Natural killer cell (primary cell): ENCODE results near the gene TFCP2. TPM values are rescaled to one million over a fixed set of nuclear protein-coding genes. Genes with fewer than 3 reads are reported as not detected.

Experiments used
- ATAC-seq, 3 donors: fragments of 150-1000 bp in 2 of 3; fragments of 200-7000 bp in 1 of 3; cut with Tn5 transposase; 1 replicate in 1 of 3; 2 replicates in 2 of 3; pipeline ENCODE4 v1.10.0; 2021; ENCODE audit warnings: mild to moderate bottlenecking in 2 of 3, moderate library complexity in 2 of 3
- DNase-seq, 2 donors: peaks; one replicate each; pipeline versions ENCODE4 v3.0.0 to v3.0.0-alpha.2; 2013 to 2021; ENCODE audit warnings: mixed read lengths in 1 of 2
- H3K27ac ChIP-seq: one replicate; pipeline ENCODE4 v1.5.1; 2013; ENCODE audit warnings: mild to moderate bottlenecking, low read length
- H3K27me3 ChIP-seq: one replicate; pipeline ENCODE4 v1.6.1; 2013; ENCODE audit warnings: low read length; ENCODE audit not compliant: control insufficient read depth, insufficient read depth
- H3K36me3 ChIP-seq: one replicate; pipeline ENCODE4 v1.6.1; 2013; ENCODE audit warnings: low read length; ENCODE audit not compliant: control insufficient read depth, insufficient read depth
- H3K4me1 ChIP-seq: one replicate; pipeline ENCODE4 v1.6.1; 2013; ENCODE audit warnings: low read length; ENCODE audit not compliant: control insufficient read depth, insufficient read depth
- H3K4me3 ChIP-seq: one replicate; pipeline ENCODE4 v1.5.1; 2013; ENCODE audit warnings: low read length
- H3K9me3 ChIP-seq: one replicate; pipeline ENCODE4 v1.6.1; 2013; ENCODE audit warnings: low read length; ENCODE audit not compliant: control insufficient read depth, insufficient read depth
- H3K27ac Mint-ChIP-seq, 2 donors: one replicate each; pipeline ENCODE4 v1.8.0; 2022; ENCODE audit warnings: mild to moderate bottlenecking in 2 of 2, mixed read lengths in 2 of 2, moderate library complexity in 1 of 2
- H3K27me3 Mint-ChIP-seq, 2 donors: one replicate each; pipeline ENCODE4 v1.8.0; 2022; ENCODE audit warnings: low read depth in 2 of 2, mixed read lengths in 2 of 2
- H3K36me3 Mint-ChIP-seq: one replicate; pipeline ENCODE4 v1.8.0; 2022; ENCODE audit warnings: mixed read lengths
- H3K4me1 Mint-ChIP-seq, 2 donors: one replicate each; pipeline ENCODE4 v1.8.0; 2022; ENCODE audit warnings: mixed read lengths in 2 of 2
- H3K4me3 Mint-ChIP-seq: one replicate; pipeline ENCODE4 v1.8.0; 2022; ENCODE audit warnings: mild to moderate bottlenecking, moderate library complexity, mixed read lengths
- H3K9me3 Mint-ChIP-seq, 2 donors: one replicate each; pipeline ENCODE4 v1.8.0; 2022; ENCODE audit warnings: mixed read lengths in 2 of 2
- WGBS: methylation state at CpG from one replicate; pipeline ENCODE4 v1.1.7; 2013; ENCODE audit warnings: missing lambda C conversion rate; ENCODE audit not compliant: insufficient coverage; 5-methylcytosine and 5-hydroxymethylcytosine counted together
- intact Hi-C: fragments of 100-400 bp; cut with micrococcal nuclease; formaldehyde crosslinking; loops from one replicate; pipeline ENCODE4 v1.14.2; 2022
- total RNA-seq, 4 donors: library from RNA; stranded (reverse); fragments of 120-200 nt in 1 of 4; gene quantifications; one replicate each; pipeline versions ENCODE4 v1.2.3 to v1.2.4, GENCODE V29; 2013 to 2022
- TF ChIP-seq, protein P1 (sequence below): fragments of 200-600 bp; IDR thresholded peaks from one replicate; pipeline ENCODE4 v1.8.0; 2022; ENCODE audit warnings: antibody characterized with exemption

TFCP2 gene
- total RNA-seq, 3 donors from 2014 or later (not counting 1 experiment from before 2014, with no cell fraction given) = 26.6 to 34.8 (median 34.8) TPM

DNA sequence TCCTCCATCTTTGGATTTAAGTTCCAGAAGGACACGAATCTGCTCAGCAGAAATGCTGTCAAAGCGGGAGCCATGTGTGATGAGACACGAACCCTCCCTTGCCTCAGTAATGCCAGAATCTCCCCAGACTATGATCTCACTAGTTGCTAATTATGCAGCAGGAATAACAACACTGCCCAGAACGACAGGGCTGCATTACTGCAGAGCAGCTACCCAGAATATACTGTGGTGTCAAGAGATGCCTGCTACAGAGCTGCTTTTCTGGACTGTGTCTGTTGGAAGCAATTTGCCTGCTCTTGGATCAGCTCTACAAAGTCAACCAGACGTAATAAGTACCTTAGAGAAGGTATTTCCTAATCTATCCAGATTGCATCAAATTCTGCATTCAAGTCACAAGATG is 95.0 kb downstream of the TFCP2 start:
- H3K27ac ChIP-seq = no peak overlapping the region
- H3K27me3 Mint-ChIP-seq = no peaks in the 10 kb centered on the region
- H3K4me1 Mint-ChIP-seq = peaks cover 29 to 36% of the 10 kb centered on the region in 2 donors

DNA sequence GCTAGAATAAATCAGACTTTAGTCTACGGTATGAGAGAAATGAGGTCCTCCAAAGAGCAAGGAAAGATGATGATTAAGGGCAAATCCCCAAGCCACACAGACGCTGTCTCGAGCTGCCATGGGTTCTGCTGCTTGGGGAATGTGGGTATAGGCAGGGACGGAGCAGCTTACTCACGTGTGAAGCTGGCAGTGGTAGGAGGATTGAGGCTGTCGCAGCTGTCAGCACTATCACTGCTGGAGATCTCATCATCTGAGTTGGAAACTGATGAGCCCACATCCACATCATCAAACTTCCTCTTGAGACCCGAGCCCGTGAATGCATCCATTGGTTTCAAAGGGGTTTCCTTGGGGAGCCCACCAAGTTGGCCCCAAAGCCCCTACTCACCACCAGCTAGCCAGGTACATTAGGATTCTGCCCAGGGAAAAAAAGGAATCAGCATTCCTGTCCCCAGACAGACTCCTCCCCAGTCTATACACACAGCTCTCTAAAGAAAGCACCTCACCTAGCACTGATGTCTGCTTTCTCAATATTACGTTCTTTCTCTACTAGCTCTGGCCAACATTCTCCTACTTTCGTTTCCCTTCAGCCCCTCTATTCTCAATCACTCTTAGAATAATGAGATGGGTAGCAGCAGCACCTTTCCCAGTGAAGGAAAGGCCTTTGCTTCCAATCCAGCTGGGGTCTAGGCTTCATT is 96.6 kb downstream of the TFCP2 start:
- Histone ChIP-seq H3K4me1 (no peaks in the 10 kb centered on the region), H3K27ac (no peak overlapping the region), H3K36me3 (peaks cover 17% of the 10 kb centered on the region), H3K27me3 (no peaks in the 10 kb centered on the region), H3K4me3 (no peak overlapping the region), H3K9me3 (no peaks in the 10 kb centered on the region)
- TF ChIP-seq, protein P1, sequence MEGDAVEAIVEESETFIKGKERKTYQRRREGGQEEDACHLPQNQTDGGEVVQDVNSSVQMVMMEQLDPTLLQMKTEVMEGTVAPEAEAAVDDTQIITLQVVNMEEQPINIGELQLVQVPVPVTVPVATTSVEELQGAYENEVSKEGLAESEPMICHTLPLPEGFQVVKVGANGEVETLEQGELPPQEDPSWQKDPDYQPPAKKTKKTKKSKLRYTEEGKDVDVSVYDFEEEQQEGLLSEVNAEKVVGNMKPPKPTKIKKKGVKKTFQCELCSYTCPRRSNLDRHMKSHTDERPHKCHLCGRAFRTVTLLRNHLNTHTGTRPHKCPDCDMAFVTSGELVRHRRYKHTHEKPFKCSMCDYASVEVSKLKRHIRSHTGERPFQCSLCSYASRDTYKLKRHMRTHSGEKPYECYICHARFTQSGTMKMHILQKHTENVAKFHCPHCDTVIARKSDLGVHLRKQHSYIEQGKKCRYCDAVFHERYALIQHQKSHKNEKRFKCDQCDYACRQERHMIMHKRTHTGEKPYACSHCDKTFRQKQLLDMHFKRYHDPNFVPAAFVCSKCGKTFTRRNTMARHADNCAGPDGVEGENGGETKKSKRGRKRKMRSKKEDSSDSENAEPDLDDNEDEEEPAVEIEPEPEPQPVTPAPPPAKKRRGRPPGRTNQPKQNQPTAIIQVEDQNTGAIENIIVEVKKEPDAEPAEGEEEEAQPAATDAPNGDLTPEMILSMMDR = no peak
- no peak overlapping the region for H3K4me3 Mint-ChIP-seq
- peaks cover 13 to 21% of the 10 kb centered on the region in 2 donors for H3K4me1 Mint-ChIP-seq
- H3K9me3 Mint-ChIP-seq = no peaks in the 10 kb centered on the region
- ATAC-seq (no peak), DNase-seq (no peak)
- no peak overlapping the region for H3K27ac Mint-ChIP-seq
- intact Hi-C loops = no loop called here
- 82% methylated on average over 10 of the region's 10 CpGs for WGBS
- H3K27me3 Mint-ChIP-seq = no peaks in the 10 kb centered on the region
- no peaks in the 10 kb centered on the region for H3K36me3 Mint-ChIP-seq

More for the DNA sequence above, 95.0 kb downstream of the TFCP2 start:
- Histone ChIP-seq H3K4me3 (no peak overlapping the region), H3K4me1 (peaks cover 10% of the 10 kb centered on the region), H3K27me3 (no peaks in the 10 kb centered on the region), H3K9me3 (no peaks in the 10 kb centered on the region), H3K36me3 (peaks cover 7% of the 10 kb centered on the region)
- TF ChIP-seq, protein P1 = no peak
- Mint-ChIP-seq H3K36me3 (no peaks in the 10 kb centered on the region), H3K4me3 (no peak overlapping the region), H3K27ac (no peak overlapping the region), H3K9me3 (no peaks in the 10 kb centered on the region)
- DNase-seq = no peak
- ATAC-seq = no peak
- WGBS = 92% methylated on average over 4 of the region's 5 CpGs
- intact Hi-C loops = no loop called here

DNA sequence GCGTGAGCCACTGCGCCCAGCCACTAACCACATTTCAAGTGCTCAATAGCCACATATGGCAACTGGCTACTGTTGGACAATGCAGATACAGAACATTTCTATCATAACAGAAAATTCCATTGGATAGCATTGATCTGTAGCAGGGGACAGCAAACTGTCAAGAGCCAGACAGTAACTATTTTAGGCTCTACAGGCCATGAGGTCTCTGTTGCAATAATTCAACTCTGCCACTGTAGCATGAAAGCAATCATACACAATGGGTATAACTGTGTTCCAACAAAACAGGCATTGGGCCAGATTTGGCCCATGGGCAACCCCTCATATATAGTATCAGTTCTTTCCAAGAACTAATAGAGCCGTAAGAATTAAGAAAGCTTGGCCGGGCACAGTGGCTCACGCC is 97.5 kb downstream of the TFCP2 start:
- H3K27me3 ChIP-seq = no peaks in the 10 kb centered on the region
- no peak for DNase-seq
- Mint-ChIP-seq H3K36me3 (no peaks in the 10 kb centered on the region), H3K4me3 (no peak overlapping the region), H3K27ac (no peak overlapping the region), H3K9me3 (no peaks in the 10 kb centered on the region), H3K27me3 (no peaks in the 10 kb centered on the region), H3K4me1 (peaks cover 11 to 17% of the 10 kb centered on the region in 2 donors)
- H3K9me3 ChIP-seq = no peaks in the 10 kb centered on the region
- intact Hi-C loops = no loop called here
- TF ChIP-seq, protein P1 = no peak
- 97% methylated on average over 5 of the region's 5 CpGs for WGBS
- ATAC-seq = no peak
- peaks cover 20% of the 10 kb centered on the region for H3K36me3 ChIP-seq
- H3K4me3 ChIP-seq = no peak overlapping the region
- no peaks in the 10 kb centered on the region for H3K4me1 ChIP-seq
- H3K27ac ChIP-seq = no peak overlapping the region

DNA sequence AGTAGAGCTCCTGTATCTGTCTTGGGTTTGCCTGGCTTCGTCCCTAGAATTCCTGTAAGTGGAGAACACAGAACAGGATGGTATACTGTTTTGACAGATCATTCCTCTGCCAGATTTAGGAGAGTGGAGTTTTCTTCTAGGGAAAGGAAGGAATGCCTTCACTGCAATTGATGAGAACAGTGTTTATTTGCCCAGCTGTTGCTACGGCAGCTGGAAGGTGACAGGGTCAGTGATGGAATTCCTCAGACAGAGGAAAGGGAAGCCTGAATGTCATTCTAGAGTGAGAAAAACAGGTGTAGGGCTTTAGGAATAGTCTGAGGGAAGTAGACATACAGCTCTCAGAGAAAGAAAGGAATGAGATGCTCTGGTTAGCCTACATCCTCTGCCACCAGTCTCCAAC is 101.3 kb downstream of the TFCP2 start:
- Histone ChIP-seq H3K4me3 (no peak overlapping the region), H3K27me3 (no peaks in the 10 kb centered on the region), H3K27ac (no peak overlapping the region), H3K36me3 (peaks cover 44% of the 10 kb centered on the region), H3K4me1 (no peaks in the 10 kb centered on the region), H3K9me3 (no peaks in the 10 kb centered on the region)
- TF ChIP-seq, protein P1 = no peak
- Mint-ChIP-seq H3K4me1 (peaks cover 5 to 8% of the 10 kb centered on the region in 2 donors), H3K36me3 (no peaks in the 10 kb centered on the region), H3K9me3 (no peaks in the 10 kb centered on the region), H3K27ac (no peak overlapping the region), H3K27me3 (no peaks in the 10 kb centered on the region), H3K4me3 (no peak overlapping the region)
- WGBS = 100% methylated on average over 2 of the region's 2 CpGs
- intact Hi-C loops = no loop called here
- no peak for DNase-seq
- ATAC-seq = no peak
